ENCODE measurements around the gene TAF5L.
"Not testable (repeated sequence)": the region's sequence is repeated elsewhere in the genome, so short reads cannot be mapped to it uniquely, and the experiment has no call there.

The TAF5L gene

DNA sequence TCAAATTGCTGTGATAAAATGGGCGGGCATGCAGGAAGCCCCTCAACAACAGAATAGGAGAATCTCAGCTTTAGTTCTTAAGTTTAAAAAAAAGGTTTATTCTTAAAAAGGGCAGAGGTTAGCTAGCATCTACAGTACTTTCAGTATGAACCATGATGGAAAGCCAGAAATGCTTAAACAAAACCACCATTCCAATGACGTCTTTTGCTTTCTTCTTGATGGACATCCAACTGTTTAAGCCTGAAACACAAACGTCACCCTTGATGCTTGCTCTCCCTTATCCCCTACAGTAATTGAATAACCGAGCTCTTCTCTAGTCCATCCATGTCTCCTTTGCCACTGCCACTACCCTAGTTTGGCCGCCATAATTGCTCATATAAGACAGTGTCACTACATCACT lies 25.7 kb downstream of the TAF5L start:
- no peak for DNase-seq

GRCh38 chr1:229599218-229599954 lies 26.5 kb downstream of the TAF5L start:
- DNase-seq = no peak

GRCh38 chr1:229597877-229598276 lies 28.0 kb downstream of the TAF5L start:
- no peak for DNase-seq

- no peak for DNase-seq
Measured at GRCh38 chr1:229596925-229597699, 28.8 kb downstream of the TAF5L start.

DNA sequence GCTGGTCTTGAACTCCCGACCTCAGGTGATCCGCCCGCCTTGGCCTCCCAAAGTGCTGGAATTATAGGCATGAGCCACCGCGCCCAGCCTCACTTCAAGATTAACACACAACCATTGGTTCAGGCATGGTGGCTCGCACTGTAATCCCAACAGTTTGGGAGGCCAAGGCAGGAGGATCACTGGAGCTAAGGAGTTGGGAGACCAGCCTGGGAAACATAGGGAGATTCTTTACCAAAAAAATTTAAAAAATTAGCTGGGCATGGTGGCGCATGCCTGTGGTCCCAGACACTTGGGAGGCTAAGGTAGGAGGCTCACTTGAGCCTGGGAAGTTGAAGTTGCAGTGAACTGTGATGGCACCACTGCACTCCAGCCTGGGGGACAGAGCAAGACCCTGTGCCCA lies 30.0 kb downstream of the TAF5L start:
- DNase-seq = not testable (repeated sequence)

GRCh38 chr1:229594227-229595008 lies 31.5 kb downstream of the TAF5L start:
- no peak for DNase-seq

GRCh38 chr1:229593800-229594199 lies 32.1 kb downstream of the TAF5L start:
- no peak for DNase-seq

DNA sequence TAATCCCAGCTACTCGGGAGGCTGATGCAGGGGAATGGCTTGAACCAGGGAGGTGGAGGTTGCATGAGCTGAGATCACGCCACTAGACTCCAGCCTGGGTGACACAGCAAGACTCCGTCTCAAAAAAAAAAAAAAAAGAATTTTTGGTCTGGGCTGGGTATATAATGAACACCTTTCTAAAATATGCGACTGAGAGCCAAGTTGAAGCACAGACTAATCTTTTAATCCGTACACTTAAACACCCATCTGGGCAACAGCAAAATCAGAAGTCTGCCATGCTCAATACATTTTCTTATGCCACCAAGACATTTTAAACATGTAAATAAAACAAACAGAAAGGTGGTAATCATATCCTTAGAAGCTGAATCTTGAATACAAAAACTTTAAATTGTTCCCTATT lies 35.8 kb downstream of the TAF5L start:
- DNase-seq = no peak

DNA sequence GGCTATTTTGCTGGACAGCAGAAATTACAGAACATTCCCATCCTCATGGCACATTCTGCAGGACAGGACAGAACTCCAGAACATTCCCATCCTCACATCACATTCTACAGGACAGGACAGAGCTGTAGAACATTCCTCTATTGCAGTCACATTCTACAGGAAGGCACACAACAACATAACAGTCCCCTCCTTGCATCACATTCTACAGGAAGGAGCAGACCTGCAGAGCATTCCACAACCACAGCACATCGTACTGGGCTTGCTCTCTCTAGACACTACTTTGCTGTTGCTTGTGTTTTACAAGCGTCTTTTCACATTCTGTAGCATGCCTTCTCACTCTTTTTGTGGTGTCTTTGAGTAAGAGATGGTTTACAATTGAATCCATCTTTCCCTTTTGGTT lies 40.6 kb downstream of the TAF5L start:
- no peak for DNase-seq

GRCh38 chr1:229582715-229583114 lies 43.2 kb downstream of the TAF5L start:
- no peak for DNase-seq

DNA sequence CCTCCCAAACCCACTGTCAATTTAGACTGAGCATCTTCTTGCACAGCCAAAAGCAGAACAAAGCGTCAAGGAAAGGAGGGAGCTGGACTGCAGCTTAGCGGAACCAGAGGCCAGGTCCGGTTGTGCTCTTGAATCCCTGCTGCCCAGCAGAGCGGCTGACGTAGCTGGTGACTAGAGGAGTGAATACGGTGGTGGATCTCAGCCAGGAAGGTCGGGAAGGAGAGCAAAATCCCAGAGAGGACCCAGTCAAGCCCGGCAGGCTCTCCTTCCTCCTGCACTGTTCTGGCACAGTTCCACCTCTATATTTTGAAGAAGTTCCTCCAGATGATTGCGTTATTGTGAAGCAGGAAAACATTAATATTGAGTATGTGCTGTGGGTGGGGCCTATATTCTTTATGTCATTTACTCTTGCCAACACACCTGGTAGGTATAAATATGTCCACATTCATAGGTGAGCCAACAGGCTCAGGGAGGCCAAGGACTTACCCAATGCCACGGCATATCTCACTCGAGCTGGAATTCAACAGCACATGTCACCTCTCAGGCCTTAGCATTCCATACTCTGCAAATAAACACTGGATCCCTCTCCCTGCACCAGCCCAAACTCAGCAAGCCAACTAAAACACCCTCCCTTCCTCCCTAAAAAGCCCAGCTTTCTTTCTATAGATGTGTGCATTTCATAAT lies 43.8 kb downstream of the TAF5L start:
- DNase-seq = no peak

GRCh38 chr1:229581485-229581884 lies 44.4 kb downstream of the TAF5L start:
- no peak for DNase-seq

DNA sequence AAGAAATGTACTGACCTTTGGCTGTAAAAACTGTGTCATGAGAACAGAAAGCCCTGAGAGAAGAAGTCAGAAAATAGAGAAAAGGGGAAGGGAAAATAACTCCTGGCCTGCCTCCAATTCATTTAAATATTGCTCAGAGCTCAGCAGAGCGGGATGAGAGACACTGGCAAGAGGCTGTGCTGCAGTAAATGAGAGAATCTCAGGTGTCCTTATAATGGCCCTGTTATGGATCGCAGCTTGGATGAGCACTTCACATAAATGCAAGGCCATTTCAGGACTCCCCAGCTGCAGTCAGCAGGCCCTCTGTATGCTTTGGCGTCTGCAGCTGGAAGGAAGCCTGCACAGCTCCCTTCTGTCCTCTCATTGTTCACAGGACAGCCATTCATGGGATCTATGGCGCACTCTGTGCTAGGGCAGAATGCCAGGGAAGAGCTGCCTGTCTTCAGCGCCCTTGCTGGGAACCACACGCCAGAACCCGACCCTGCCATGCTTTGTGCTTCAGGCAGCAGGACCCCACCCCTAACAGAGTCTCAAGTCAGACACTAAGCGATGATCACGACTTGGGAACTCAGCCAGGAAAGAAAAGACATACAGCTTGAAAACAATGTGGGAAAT lies 46.8 kb downstream of the TAF5L start:
- no peak for DNase-seq

DNA sequence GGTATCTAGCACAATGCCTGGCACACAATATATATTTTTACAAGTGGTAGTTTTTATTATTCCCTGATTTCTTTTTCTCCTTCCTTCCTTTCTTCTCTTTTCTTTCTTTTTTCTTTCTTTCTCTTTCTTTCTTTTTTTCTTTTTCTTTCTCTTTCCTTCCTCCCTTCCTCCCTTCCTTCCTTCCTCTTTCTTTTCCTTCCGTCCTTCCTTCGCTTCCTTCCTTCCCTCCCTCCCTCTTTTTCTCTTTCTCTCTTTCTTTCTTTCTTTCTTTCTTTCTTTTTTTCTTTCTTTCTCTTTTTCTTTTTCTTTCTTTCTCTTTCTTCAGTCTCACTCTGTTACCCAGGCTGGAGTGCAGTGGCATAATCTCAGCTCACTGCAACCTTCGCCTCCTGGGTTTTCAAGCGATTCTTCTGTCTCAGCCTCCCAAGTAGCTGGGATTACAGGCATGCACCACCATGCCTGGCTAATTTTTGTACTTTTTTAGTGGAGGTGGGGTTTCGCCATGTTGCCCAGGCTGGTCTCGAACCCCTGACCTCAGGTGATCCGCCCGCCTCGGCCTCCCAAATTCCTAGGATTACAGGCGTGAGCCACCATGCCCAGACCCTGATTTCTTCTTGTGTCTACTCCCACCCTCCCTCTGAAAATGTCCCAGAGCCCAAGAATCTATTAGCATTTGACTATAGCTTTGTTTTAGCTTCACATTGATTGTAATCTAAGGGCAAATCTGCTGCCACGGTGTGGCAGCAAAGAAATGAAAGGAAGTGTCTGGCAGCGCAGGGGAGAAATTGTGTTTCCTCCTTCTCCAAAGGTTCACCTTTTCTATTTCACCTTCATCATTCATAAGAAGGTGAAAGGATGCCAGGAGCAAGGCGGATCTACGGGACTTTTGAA lies 47.5 kb downstream of the TAF5L start:
- no peak for DNase-seq

DNA sequence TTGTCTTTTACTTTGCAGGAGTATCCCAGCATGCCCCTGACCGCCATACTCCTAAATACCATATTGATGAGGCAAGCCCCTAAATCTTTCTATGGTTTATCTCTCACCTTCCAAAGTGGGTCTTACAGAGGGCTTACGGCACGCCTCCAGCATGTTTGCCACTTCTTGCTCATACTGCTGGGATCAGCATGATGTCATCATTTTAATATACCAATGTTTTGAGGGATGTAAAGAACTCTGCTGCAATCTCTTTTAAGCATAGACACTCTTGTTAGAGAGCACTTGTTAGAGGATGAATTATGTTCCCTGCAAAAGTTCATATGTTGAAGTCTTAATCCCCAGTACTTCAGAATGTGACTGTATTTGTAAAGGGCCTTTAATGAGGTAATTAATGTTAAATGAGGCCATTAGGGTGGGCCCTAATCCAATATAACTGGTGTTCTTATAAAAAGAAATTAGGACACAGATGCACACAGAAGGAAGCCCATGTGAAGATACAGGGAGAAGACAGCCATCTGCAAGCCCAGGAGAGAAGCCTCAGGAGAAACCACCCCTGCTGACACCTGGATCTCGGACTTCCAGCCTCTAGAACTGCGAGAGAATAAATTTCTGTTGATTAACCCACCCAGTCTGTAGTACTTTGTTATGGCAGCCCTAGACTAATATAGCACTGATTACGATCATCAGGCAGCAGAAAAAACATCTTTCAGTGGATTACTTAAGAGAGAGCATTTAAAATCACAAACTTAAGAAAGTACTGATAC lies 51.1 kb downstream of the TAF5L start:
- DNase-seq = no peak

- DNase-seq = no peak
Measured at GRCh38 chr1:229572286-229572685, 53.6 kb downstream of the TAF5L start.

- no peak for DNase-seq
Measured at GRCh38 chr1:229570891-229571516, 54.9 kb downstream of the TAF5L start.

- no peak for DNase-seq
Measured at GRCh38 chr1:229570305-229570704, 55.6 kb downstream of the TAF5L start.

GRCh38 chr1:229567109-229567868 lies 58.6 kb downstream of the TAF5L start:
- DNase-seq = no peak
